Endodermal cell (in vitro differentiated cells): ENCODE data around the gene PABPN1L. TPM values are rescaled to one million over a fixed set of nuclear protein-coding genes. Genes with fewer than 3 reads are reported as not detected.

Experiments
- DNase-seq: peaks from one replicate; pipeline ENCODE4 v3.0.0-alpha.2; 2017
- H3K27ac ChIP-seq: 2 replicates; pipeline ENCODE4 v1.5.1; 2013; ENCODE audit warnings: mild to moderate bottlenecking, low read depth, low read length, moderate library complexity
- H3K27me3 ChIP-seq: 2 replicates; pipeline ENCODE4 v1.6.1; 2013; ENCODE audit warnings: mild to moderate bottlenecking, low read length, moderate library complexity; ENCODE audit not compliant: insufficient read depth, control insufficient read depth, poor library complexity, severe bottlenecking
- H3K36me3 ChIP-seq: 2 replicates; pipeline ENCODE4 v1.7.0; 2013; ENCODE audit warnings: mild to moderate bottlenecking, low read length, moderate library complexity; ENCODE audit not compliant: control insufficient read depth, insufficient read depth
- H3K4me1 ChIP-seq: one replicate; pipeline ENCODE4 v1.7.0; 2013; ENCODE audit warnings: low read length; ENCODE audit not compliant: control insufficient read depth, insufficient read depth
- H3K4me3 ChIP-seq: 2 replicates; pipeline ENCODE4 v1.5.1; 2013; ENCODE audit warnings: mild to moderate bottlenecking, low read length, moderate library complexity
- H3K9ac ChIP-seq: 2 replicates; pipeline ENCODE4 v1.6.1; 2013; ENCODE audit warnings: mild to moderate bottlenecking, low read length, moderate library complexity; ENCODE audit not compliant: poor library complexity, severe bottlenecking; ENCODE audit errors: extremely low read depth
- H3K9me3 ChIP-seq: 2 replicates; pipeline ENCODE4 v1.6.1; 2013; ENCODE audit warnings: mild to moderate bottlenecking, low read length, moderate library complexity; ENCODE audit not compliant: control insufficient read depth
- H3K27ac Mint-ChIP-seq: 2 replicates; pipeline ENCODE4 v1.8.0; 2020; ENCODE audit warnings: mixed read lengths
- H3K27me3 Mint-ChIP-seq: 2 replicates; pipeline ENCODE4 v1.8.0; 2021; ENCODE audit warnings: mild to moderate bottlenecking, mixed read lengths; ENCODE audit not compliant: insufficient read depth
- H3K36me3 Mint-ChIP-seq: 2 replicates; pipeline ENCODE4 v1.8.0; 2020; ENCODE audit warnings: low read depth, mixed read lengths
- H3K4me1 Mint-ChIP-seq: 2 replicates; pipeline ENCODE4 v1.8.0; 2020; ENCODE audit warnings: mixed read lengths
- H3K4me3 Mint-ChIP-seq: 2 replicates; pipeline ENCODE4 v1.8.0; 2020; ENCODE audit warnings: mild to moderate bottlenecking, moderate library complexity, mixed read lengths
- H3K9me3 Mint-ChIP-seq: 2 replicates; pipeline ENCODE4 v1.8.0; 2020; ENCODE audit warnings: mild to moderate bottlenecking, mixed read lengths
- CTCF ChIP-seq: fragments of 200-600 bp; sonication (generic); conservative IDR thresholded peaks from 2 replicates; pipeline ENCODE4 v1.5.0; 2021; ENCODE audit warnings: antibody characterized with exemption, mild to moderate bottlenecking
- WGBS, 2 experiments: methylation state at CpG; one replicate each; pipeline versions ENCODE4 v1.1.5 to v1.1.7; 2013; ENCODE audit warnings: missing lambda C conversion rate in 2 of 2, mixed read lengths in 1 of 2; ENCODE audit not compliant: insufficient coverage in 1 of 2, insufficient read length in 1 of 2; 5-methylcytosine and 5-hydroxymethylcytosine counted together
- total RNA-seq, 2 donors: library from RNA; stranded (reverse); fragmentation: NEBNext Ultra II Directional in 1 of 2; extraction: Animal tissue kit (Norgen Biotek cat#: 25700) in 1 of 2; gene quantifications; 2 replicates in 1 of 2; 3 replicates in 1 of 2; pipeline ENCODE4 v1.2.1, GENCODE V29; 2021

PABPN1L gene
- total RNA-seq, 2 donors from 2014 or later: not detected

- H3K27me3 Mint-ChIP-seq: no peaks in the 10 kb centered on the region
- Histone ChIP-seq H3K36me3 (no peaks in the 10 kb centered on the region), H3K4me1 (no peaks in the 10 kb centered on the region), H3K4me3 (no peak overlapping the region), H3K27me3 (no peaks in the 10 kb centered on the region), H3K9ac (no peak overlapping the region), H3K9me3 (no peaks in the 10 kb centered on the region), H3K27ac (no peak overlapping the region)
- H3K36me3 Mint-ChIP-seq: peaks cover 10% of the 10 kb centered on the region
- no peak overlapping the region for H3K4me3 Mint-ChIP-seq
- H3K27ac Mint-ChIP-seq: no peak overlapping the region
- no peaks in the 10 kb centered on the region for H3K4me1 Mint-ChIP-seq
- DNase-seq: no peak
- H3K9me3 Mint-ChIP-seq: no peaks in the 10 kb centered on the region
- 92 to 96% methylated on average over 18 to 24 of the region's 24 CpGs for WGBS, 2 experiments
- no peak for TF ChIP-seq CTCF
Measured at GRCh38 chr16:88822281-88823040, 44.0 kb downstream of the PABPN1L start.

GRCh38 chr16:88821168-88821850 lies 45.2 kb downstream of the PABPN1L start:
- DNase-seq: no peak
- peaks cover 10% of the 10 kb centered on the region for H3K36me3 Mint-ChIP-seq
- no peaks in the 10 kb centered on the region for H3K4me1 Mint-ChIP-seq
- no peak overlapping the region for H3K4me3 Mint-ChIP-seq
- Histone ChIP-seq H3K9me3 (no peaks in the 10 kb centered on the region), H3K9ac (no peak overlapping the region), H3K27ac (no peak overlapping the region), H3K36me3 (no peaks in the 10 kb centered on the region), H3K27me3 (no peaks in the 10 kb centered on the region), H3K4me1 (no peaks in the 10 kb centered on the region), H3K4me3 (no peak overlapping the region)
- H3K27ac Mint-ChIP-seq: no peak overlapping the region
- TF ChIP-seq CTCF: peak; percentile 34
- 88 to 94% methylated on average over 18 to 22 of the region's 22 CpGs for WGBS, 2 experiments
- H3K9me3 Mint-ChIP-seq: no peaks in the 10 kb centered on the region
- no peaks in the 10 kb centered on the region for H3K27me3 Mint-ChIP-seq

GRCh38 chr16:88820385-88821025 lies 46.0 kb downstream of the PABPN1L start:
- Mint-ChIP-seq H3K27ac (no peak overlapping the region), H3K36me3 (peaks cover 10% of the 10 kb centered on the region), H3K9me3 (no peaks in the 10 kb centered on the region), H3K27me3 (no peaks in the 10 kb centered on the region), H3K4me3 (no peak overlapping the region), H3K4me1 (no peaks in the 10 kb centered on the region)
- DNase-seq: no peak
- WGBS, 2 experiments: 89 to 95% methylated on average over 17 to 20 of the region's 20 CpGs
- no peak overlapping the region for H3K9ac ChIP-seq
- no peak overlapping the region for H3K4me3 ChIP-seq
- no peaks in the 10 kb centered on the region for H3K27me3 ChIP-seq
- H3K4me1 ChIP-seq: no peaks in the 10 kb centered on the region
- no peaks in the 10 kb centered on the region for H3K36me3 ChIP-seq
- no peak for TF ChIP-seq CTCF
- H3K27ac ChIP-seq: no peak overlapping the region
- no peaks in the 10 kb centered on the region for H3K9me3 ChIP-seq
